HCT116 (cell line): ENCODE measurements around the gene ABCE1.

Experiments
- CEBPB ChIP-seq: IDR thresholded peaks from 2 replicates; pipeline ENCODE4 v1.6.1; 2012; ENCODE audit warnings: low read depth
- EZH2phosphoT487 ChIP-seq: fragments of 200-600 bp; IDR thresholded peaks from 2 replicates; pipeline ENCODE4 v1.6.1; 2018; ENCODE audit warnings: antibody characterized with exemption, borderline replicate concordance
- POLR2A ChIP-seq: IDR thresholded peaks from 2 replicates; pipeline ENCODE4 v1.7.0; 2011; ENCODE audit warnings: borderline replicate concordance; ENCODE audit not compliant: insufficient read depth, insufficient read length; ENCODE audit errors: extremely low read depth
- ZNF274 ChIP-seq: fragments of 200-500 bp; sonication (Bioruptor generic); IDR thresholded peaks from 2 replicates; pipeline ENCODE4 v1.6.1; 2014; ENCODE audit warnings: mild to moderate bottlenecking, low read depth, low read length, inconsistent platforms
- TF ChIP-seq, protein P1 (sequence below), 3 experiments: fragments of 200-600 bp in 1 of 3; sonication (generic) in 1 of 3; IDR thresholded peaks in 2 of 3; conservative IDR thresholded peaks in 1 of 3; 2 replicates each; pipeline ENCODE4 v1.5.1; 2012 to 2017; ENCODE audit warnings: low read depth in 2 of 3, low read length in 2 of 3, antibody characterized with exemption in 1 of 3, borderline replicate concordance in 1 of 3, control low read depth in 1 of 3, mild to moderate bottlenecking in 1 of 3, mixed read lengths in 1 of 3, mixed run types in 1 of 3, moderate library complexity in 1 of 3; ENCODE audit not compliant: insufficient read depth in 1 of 3

DNA sequence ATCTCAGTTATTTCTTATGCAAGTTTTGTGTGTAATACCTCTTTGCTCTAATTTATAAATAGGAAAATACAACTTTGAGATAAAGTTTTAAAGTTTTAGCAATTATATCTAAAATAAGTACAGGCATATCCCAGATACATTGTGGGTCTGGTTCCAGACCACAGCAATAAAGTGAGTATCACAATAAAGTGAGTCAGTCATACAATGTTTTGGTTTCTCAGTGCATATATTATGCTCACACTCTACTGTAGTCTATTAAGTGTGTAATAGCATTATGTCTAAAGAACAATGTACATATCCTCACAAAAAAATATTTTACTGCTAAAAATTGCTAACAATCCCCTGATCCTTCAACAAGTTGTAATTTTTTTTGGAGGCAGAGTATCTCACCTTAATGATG is 49.3 kb upstream of the ABCE1 start:
- TF ChIP-seq, protein P1, sequence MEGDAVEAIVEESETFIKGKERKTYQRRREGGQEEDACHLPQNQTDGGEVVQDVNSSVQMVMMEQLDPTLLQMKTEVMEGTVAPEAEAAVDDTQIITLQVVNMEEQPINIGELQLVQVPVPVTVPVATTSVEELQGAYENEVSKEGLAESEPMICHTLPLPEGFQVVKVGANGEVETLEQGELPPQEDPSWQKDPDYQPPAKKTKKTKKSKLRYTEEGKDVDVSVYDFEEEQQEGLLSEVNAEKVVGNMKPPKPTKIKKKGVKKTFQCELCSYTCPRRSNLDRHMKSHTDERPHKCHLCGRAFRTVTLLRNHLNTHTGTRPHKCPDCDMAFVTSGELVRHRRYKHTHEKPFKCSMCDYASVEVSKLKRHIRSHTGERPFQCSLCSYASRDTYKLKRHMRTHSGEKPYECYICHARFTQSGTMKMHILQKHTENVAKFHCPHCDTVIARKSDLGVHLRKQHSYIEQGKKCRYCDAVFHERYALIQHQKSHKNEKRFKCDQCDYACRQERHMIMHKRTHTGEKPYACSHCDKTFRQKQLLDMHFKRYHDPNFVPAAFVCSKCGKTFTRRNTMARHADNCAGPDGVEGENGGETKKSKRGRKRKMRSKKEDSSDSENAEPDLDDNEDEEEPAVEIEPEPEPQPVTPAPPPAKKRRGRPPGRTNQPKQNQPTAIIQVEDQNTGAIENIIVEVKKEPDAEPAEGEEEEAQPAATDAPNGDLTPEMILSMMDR (IDR thresholded peaks at IDR 0.05 in 2 of 3, conservative IDR thresholded peaks at IDR 0.05 in 1 of 3; ENCODE audit: borderline replicate concordance in 1 of 3, insufficient read depth in 1 of 3, low read depth in 2 of 3, low read length in 2 of 3), result no peak
- no peak for TF ChIP-seq POLR2A
- TF ChIP-seq EZH2phosphoT487, result no peak
- no peak for TF ChIP-seq CEBPB
- no peak for TF ChIP-seq ZNF274
